HG03469 (cell line): Measurements from ENCODE around the gene C17orf107.

ENCODE experiments used
- ATAC-seq: cut with Tn5 transposase; IDR thresholded peaks from one replicate; pipeline ENCODE4 v1.9.1; 2021; ENCODE audit warnings: mild to moderate bottlenecking, moderate library complexity, moderate number of reproducible peaks; ENCODE audit not compliant: unreplicated experiment

The C17orf107 gene

DNA sequence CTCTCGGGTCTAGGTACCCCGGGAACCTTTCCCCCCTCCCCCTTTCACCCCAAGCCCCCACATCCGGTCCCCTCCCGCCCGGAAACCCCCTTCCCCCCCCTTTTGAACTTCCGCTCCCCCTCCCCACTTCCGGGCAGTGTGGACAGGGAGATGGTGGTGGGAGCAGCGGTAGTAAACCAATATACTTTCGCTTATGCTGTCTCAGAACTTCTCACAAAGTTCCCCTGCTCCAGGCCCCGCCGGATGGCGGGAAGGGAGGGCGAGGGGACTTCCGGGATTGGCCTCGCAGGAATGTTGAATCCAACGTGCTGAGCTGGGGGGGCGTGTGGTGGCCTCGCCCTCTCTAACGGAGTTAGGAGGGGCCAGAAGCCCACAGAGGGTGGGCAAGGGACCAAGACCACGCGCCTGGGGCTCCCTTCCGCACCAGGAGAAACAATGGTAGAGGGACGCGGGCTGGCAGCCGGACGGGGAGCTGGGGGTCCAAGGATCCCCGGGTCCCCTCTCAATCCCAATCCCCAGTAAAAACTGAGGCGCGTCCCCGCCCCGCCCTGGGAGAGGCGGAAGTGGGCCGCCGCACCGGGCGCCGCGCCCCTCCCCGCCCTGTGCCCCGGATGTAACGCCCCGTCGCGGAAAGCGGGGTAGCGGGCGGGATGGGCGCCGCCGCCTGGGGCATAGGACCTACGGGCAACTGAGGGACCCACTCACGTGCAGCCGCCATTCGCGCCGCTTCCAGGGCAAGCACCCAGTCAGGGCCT, 48.3 kb downstream of the C17orf107 start:
- ATAC-seq = no peak

DNA sequence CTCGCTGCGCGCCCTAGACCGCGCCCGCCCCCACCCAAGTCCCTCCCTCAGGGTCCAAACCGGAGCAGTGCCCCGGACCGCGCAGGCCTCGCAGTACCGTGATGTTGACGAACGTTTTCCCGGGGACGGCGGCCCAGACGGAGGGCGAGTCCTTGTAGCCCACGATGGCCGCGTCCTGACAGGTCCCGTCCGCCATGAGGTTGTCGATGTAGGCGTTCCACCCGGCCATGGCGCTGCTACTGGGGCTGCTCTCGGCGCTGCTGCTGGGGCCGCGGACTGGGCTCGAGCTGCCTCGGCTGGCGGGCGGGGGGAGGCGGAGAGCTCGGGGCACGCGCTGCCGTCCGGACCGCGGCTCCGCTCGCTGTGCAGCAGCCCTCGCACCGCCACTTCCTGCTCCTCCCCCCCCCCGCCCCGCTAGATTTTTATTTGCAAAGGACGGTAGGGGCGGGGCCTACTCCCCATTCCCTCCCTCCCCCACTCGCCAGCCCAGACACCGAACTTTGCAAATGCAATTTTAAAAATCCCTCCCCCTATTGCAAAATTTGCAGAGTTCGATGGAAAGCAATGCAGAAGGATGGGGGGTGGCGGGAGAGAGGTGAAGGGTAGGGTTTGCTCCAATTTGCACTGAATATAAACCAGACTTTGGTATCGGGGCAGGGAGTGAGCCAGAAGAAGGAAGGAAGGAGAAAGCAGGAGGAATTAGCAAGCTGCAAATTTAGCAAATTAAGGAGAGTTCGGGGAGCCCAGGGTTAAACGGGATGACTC, 49.0 kb downstream of the C17orf107 start, which contains the start of gene PFN1:
Gene PFN1 (minus strand): TSS at position 365 of the 765 bp plus-strand sequence. CDS start 136 bp downstream, at position 229.
- no peak for ATAC-seq

DNA sequence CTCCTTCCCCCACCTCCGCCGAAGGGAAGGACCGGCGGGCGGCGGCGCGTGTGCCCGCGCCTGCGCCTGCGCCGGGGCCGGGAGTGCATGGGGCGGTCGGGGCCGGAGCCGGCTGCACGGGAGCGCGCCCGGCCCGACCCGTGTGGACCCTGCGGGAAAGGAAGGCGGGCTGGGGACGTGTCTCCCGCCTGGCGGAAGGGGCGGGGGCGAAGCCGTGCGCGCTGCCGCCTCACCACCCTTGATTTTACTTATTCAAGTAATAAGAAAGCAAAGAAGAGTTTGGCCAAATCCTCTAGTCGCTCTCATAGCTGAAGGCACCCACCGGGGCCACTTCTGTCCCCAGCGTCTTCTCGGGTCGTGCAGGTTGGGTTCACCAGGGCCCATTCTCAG, 49.6 kb downstream of the C17orf107 start:
- ATAC-seq = no peak

DNA sequence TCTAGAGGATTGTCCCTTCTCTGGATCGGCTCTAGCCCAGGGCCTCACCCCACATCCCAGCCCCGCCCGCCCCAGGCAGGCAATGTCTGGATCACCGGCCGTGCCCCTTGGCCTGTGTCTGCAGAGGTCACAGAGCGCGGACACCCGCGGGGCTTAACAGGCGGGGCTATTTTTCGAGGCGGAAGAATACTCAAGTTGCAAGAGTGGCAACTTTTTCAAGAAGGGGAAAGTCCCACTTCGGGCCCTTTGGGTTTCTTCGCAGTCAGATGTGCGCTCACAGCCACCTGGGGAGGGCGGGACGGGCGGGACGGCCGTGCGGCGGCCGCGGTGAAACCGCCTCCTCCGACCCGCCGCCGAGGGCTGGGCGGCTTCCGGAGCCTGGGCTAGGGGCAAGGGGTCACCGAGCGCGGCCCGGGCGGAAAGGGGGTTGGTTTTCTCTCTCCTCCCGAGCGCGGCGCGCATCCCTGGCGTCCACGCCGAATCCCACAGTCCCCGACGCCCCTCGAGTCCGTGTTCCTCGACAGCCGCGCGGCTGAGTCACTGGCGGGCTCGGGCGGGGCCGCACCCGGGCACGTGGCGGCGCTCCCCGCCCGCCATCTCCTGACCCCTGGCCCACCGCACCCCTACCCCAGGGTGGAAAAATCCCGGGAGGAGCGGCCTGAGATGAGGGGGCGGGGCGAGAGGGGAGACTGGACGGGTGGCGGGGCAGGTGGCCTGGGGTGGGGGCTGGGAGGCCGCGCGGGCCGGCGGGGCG, 50.2 kb downstream of the C17orf107 start:
- ATAC-seq = no peak

DNA sequence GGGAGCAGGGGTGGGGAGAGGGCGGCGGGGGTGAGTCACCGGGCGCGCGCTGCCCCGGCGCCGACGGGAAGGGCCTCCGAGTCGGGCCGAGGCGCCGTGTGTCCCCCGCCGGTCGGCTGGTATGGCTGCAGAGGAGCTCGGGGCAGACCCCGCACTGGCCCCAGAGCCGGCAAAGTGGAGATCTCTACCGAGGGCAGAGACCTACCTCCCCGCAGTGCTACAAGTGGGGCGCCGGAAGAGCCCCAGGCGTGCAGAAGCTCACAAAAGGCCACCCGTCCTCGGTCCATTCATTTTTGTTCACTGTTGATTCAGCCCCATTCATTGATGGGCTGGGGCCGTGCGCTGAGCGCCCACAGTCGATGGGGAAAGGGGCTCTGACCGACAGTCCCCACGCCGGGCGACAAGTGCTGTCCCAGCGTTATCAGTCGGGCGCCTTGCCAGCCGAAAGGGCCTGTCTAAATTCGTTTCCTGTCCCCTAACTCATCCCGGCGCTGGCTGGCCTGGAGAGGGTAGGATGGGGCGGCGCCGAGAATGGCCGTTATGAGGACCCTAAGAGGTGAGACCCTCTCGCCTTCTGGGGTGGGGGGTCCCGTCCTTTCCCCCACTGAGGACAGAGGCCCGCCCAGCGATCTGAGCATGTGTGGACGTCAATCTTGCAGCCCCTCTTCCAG, 50.9 kb downstream of the C17orf107 start:
- no peak for ATAC-seq

DNA sequence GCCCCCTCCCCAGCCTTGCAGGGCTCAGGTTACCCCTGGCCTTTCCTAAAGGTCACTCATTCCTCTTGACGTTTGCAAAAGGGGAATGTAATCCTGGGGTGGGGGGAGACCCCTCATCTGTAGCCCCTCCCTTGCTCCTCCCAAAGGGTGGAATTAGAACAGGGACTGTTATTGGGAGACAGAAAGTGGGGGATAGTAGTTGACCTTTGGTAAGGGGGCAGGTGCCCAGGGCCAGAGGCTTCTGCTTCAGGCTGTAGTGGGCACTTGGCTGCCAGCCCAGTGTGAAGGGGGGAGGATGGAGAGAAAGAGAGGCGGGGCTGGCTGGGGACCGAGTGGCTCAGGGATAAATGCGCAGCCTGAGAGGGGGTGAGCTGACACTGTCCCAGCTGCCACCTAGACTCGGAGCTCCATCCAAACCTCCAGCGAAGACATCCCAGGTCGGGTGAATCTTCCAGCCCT, 51.4 kb downstream of the C17orf107 start, which contains the start of gene ENO3:
Gene ENO3 (plus strand): TSS at position 374 of the 459 bp plus-strand sequence. CDS start 711 bp downstream, outside the sequence.
- ATAC-seq = no peak

DNA sequence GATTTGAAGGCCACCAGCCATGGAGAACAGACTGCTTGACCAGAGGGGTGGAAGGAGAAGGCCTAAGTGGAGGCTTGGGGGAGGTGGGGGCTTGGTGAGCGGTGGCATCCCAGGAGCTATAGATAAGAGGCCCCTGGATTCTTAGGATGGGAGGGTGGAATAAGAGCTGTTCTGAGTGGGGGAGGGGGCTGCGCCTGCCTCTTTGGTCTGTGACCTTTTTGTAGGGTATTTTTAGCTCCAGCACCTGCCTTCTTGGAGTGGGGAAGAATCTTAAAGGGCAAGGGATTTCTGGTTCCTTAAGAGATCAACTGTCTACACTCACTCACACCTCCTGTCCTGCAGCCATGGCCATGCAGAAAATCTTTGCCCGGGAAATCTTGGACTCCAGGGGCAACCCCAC, 52.1 kb downstream of the C17orf107 start:
- ATAC-seq = no peak
